Mucosa of stomach (tissue), 1 donor: ENCODE measurements around the gene MBL2.

Source experiments
- H3K27me3 ChIP-seq: one replicate; pipeline ENCODE4 v1.7.0; 2013; ENCODE audit warnings: mild to moderate bottlenecking, low read length; ENCODE audit not compliant: control insufficient read depth, insufficient read depth
- H3K36me3 ChIP-seq: one replicate; pipeline ENCODE4 v1.7.0; 2013; ENCODE audit warnings: low read length; ENCODE audit not compliant: control insufficient read depth, insufficient read depth
- H3K4me1 ChIP-seq: one replicate; pipeline ENCODE4 v1.7.0; 2013; ENCODE audit warnings: mild to moderate bottlenecking, low read length; ENCODE audit not compliant: control insufficient read depth, insufficient read depth
- H3K4me3 ChIP-seq: one replicate; pipeline ENCODE4 v1.7.0; 2013; ENCODE audit warnings: low read length
- H3K9ac ChIP-seq: one replicate; pipeline ENCODE4 v1.7.0; 2013; ENCODE audit warnings: mild to moderate bottlenecking, low read length, moderate library complexity
- H3K9me3 ChIP-seq: one replicate; pipeline ENCODE4 v1.7.0; 2013; ENCODE audit warnings: mild to moderate bottlenecking, low read length, moderate library complexity; ENCODE audit not compliant: control insufficient read depth
- donor health status: Pancreatic carcinoma.

The MBL2 gene

GRCh38 chr10:52750629-52751028 is 22.0 kb downstream of the MBL2 start:
- Histone ChIP-seq H3K27me3 (no peaks in the 10 kb centered on the region), H3K36me3 (no peaks in the 10 kb centered on the region), H3K9me3 (no peaks in the 10 kb centered on the region), H3K9ac (no peak overlapping the region), H3K4me3 (no peak overlapping the region), H3K4me1 (peaks cover 7% of the 10 kb centered on the region)

DNA sequence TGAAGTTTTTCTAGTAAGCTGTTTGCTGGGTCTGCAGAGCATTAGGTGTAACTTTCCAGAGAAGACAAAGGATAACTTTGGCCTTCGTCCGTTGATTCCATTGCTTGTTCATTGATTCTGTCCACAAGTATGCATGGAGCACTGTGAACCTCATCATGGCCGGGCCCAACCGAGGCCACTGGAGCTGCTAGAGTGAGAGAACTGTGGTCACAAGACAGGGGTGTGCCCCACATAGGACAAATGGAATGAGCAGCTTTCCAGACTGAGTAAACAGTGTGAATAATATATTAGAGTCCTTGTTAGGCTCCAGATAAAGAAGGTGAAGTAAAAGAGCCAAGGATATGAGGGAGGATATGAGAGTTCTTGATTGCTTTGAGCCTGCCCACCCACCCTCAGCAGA is 24.9 kb downstream of the MBL2 start:
- Histone ChIP-seq H3K4me1 (peaks cover 7% of the 10 kb centered on the region), H3K4me3 (no peak overlapping the region), H3K9me3 (no peaks in the 10 kb centered on the region), H3K9ac (no peak overlapping the region), H3K36me3 (no peaks in the 10 kb centered on the region), H3K27me3 (no peaks in the 10 kb centered on the region)

DNA sequence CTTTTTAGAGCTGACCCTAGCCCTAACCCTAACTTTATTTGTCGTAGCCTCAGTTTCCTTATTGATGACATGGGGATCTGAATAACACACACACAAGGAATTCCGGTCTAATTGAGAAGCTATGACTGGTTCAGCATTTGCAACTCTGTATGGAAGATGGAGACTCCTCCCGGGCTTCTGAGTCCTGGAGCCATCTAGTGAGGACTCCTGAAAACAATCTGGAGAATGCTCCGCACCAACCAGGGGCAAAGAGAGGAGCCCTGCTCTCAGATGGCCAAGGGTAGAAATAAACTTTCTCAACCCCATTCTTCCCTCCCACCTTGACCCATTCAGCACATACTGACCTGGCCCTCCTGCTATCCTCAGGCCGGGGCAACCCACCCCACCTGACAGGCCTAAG is 26.4 kb downstream of the MBL2 start:
- no peak overlapping the region for H3K9ac ChIP-seq
- H3K4me1 ChIP-seq, result peaks cover 7% of the 10 kb centered on the region
- no peak overlapping the region for H3K4me3 ChIP-seq
- no peaks in the 10 kb centered on the region for H3K9me3 ChIP-seq
- no peaks in the 10 kb centered on the region for H3K27me3 ChIP-seq
- no peaks in the 10 kb centered on the region for H3K36me3 ChIP-seq

GRCh38 chr10:52744057-52744805 is 28.4 kb downstream of the MBL2 start:
- Histone ChIP-seq H3K36me3 (no peaks in the 10 kb centered on the region), H3K4me3 (no peak overlapping the region), H3K9ac (no peak overlapping the region), H3K4me1 (peaks cover 7% of the 10 kb centered on the region), H3K27me3 (no peaks in the 10 kb centered on the region), H3K9me3 (no peaks in the 10 kb centered on the region)

DNA sequence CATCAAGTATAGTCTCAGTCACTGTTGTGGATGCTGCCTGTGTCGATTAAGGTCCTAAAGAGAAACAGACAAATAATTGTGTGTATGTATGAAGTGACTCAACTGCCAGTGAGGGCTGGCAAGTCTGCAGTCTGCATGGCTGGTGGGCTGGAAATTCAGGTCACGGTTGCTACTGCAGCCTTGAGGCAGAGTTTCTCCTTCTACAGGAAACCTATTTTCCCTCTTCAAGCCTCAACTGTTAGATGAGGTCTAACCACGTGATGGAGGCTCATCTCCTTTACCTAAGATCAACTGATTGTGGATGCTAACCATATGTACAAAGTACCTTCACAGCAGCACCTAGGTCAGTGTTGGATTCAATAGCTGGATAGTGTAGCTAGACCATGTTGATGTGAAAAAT is 29.9 kb downstream of the MBL2 start:
- no peak overlapping the region for H3K9ac ChIP-seq
- H3K4me3 ChIP-seq, result no peak overlapping the region
- no peaks in the 10 kb centered on the region for H3K27me3 ChIP-seq
- H3K4me1 ChIP-seq, result peaks cover 2% of the 10 kb centered on the region
- no peaks in the 10 kb centered on the region for H3K9me3 ChIP-seq
- no peaks in the 10 kb centered on the region for H3K36me3 ChIP-seq

- no peaks in the 10 kb centered on the region for H3K36me3 ChIP-seq
- H3K4me3 ChIP-seq, result no peak overlapping the region
- H3K9ac ChIP-seq, result no peak overlapping the region
- H3K27me3 ChIP-seq, result no peaks in the 10 kb centered on the region
- H3K9me3 ChIP-seq, result no peaks in the 10 kb centered on the region
- H3K4me1 ChIP-seq, result no peaks in the 10 kb centered on the region
These were observed 30.7 kb downstream of the MBL2 start for GRCh38 chr10:52741851-52742250.

DNA sequence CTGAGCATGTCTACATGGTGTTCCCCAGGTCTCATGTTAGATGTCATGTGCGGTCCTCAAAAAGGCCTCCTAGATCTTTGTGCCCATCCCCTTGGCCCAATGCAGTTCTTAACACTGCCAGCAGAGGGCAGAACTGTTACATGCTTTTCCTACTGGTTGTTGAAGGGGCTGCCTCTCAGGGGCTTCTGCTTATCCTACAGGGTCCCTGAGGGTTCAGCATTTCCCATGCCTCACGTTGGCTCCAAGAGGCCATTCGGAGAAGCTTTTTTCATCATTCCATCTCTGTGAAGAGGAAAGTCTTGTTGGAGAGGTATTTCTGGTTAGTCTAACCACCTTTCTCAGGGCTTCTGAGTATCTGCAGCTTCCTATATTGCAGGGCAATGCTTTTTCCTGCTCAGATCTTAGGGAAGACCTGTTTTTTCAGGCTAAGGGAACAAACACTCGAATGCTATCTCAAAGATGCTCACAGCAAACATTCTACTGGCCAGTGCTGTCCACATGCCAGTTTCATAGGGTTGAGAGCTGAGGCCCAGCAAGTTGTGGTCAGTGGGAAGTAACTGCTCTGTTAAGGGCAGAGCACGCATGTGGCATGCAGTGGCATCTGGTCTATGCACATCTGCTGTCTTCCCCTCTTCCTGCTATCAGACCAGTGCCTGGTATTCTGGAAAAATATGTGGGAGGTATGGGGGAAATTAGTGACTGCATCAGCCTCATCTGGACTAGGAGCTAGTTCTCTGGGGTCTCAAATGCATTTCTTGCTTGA is 31.5 kb downstream of the MBL2 start:
- no peak overlapping the region for H3K4me3 ChIP-seq
- H3K9me3 ChIP-seq, result no peaks in the 10 kb centered on the region
- H3K4me1 ChIP-seq, result no peaks in the 10 kb centered on the region
- no peak overlapping the region for H3K9ac ChIP-seq
- no peaks in the 10 kb centered on the region for H3K27me3 ChIP-seq
- H3K36me3 ChIP-seq, result no peaks in the 10 kb centered on the region

DNA sequence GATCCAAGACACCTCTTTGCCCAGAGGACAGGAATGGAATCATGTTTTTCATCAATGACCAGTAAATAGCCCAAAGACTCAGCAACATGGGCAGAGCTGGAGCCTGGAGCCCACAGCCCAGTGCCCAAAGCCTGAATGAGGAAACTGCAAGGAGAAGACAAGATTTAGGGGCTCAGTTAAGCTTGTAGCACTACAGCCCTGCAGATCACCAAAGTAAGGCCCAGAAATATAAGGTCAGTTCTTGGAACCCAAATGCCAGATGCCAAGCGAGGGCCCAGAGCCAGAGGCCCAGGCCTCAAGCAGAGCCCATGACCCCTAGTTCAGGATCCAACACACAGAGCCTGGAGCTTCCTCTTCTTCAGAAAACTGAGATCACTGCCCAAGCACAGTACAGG is 32.4 kb downstream of the MBL2 start:
- no peaks in the 10 kb centered on the region for H3K27me3 ChIP-seq
- no peak overlapping the region for H3K9ac ChIP-seq

GRCh38 chr10:52739380-52740154 is 33.0 kb downstream of the MBL2 start:
- H3K4me1 ChIP-seq, result no peaks in the 10 kb centered on the region
- H3K9me3 ChIP-seq, result no peaks in the 10 kb centered on the region
- no peak overlapping the region for H3K4me3 ChIP-seq
- no peak overlapping the region for H3K9ac ChIP-seq
- no peaks in the 10 kb centered on the region for H3K27me3 ChIP-seq
- no peaks in the 10 kb centered on the region for H3K36me3 ChIP-seq

More for the DNA sequence above, 32.4 kb downstream of the MBL2 start:
- Histone ChIP-seq H3K36me3 (no peaks in the 10 kb centered on the region), H3K9me3 (no peaks in the 10 kb centered on the region), H3K4me1 (no peaks in the 10 kb centered on the region), H3K4me3 (no peak overlapping the region)

DNA sequence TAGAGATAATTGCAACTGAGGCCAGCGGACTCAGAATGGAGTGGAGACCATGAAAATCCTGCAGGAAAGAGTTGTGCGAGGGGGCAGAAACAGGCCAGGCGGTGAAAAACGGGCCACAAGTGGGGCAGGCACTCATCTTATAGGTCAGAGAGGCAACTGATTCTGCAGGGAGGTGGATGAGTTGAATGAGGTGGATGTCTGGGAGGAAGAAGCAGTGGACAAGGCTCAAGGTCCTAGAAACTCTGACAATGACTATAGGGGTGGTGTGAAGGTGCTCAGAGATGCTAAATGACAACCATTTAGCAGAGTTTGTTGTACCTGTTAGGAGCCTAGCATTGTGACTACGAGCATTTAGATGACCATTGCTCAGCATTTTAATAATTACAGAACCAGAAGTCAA is 33.6 kb downstream of the MBL2 start:
- Histone ChIP-seq H3K9ac (no peak overlapping the region), H3K36me3 (no peaks in the 10 kb centered on the region), H3K4me1 (no peaks in the 10 kb centered on the region), H3K4me3 (no peak overlapping the region), H3K27me3 (no peaks in the 10 kb centered on the region), H3K9me3 (no peaks in the 10 kb centered on the region)

DNA sequence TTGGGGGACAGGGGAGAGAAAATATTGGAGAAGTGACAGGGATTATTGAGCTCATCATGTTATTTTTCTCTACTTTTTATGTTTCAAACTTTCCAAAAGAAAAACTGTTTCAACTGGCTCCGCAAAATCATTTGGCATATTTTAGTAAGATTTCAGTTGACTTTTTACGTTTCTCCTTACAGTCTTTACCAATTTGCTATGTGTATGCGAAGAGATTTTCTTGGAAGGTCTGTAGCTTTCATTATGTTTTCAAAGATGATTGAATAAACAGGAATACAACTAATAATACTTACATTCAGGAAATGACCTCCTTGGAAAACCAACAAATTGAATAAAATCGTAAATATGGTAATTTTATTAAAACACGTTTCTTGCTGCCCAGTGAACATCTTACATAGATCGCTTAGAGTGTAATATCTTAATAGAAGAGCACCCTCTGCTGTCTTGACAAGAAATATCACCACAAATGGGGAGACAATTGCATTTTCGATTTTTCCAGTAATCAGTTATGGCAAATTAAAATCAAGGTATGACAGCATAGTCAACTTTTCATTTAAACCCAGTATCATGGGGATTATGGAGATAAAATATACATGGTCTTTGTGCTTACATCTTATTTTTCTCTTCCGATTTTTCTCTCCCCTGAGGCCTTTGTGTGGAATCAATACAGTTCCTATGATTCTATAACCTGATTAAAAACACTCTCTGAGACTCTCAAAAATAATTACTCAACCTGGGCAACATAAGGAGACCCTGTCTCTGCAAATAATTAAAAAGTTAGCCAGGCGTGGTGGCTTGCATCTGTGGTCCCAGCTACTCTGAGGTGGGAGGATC is 43.1 kb downstream of the MBL2 start:
- H3K27me3 ChIP-seq, result no peaks in the 10 kb centered on the region
- no peaks in the 10 kb centered on the region for H3K36me3 ChIP-seq
- no peak overlapping the region for H3K9ac ChIP-seq
- H3K4me3 ChIP-seq, result no peak overlapping the region
- H3K4me1 ChIP-seq, result no peaks in the 10 kb centered on the region
- no peaks in the 10 kb centered on the region for H3K9me3 ChIP-seq
